ENCODE results near the gene ASTN1. TPM values are rescaled to one million over a fixed set of nuclear protein-coding genes. Genes with fewer than 3 reads are reported as not detected.

ASTN1 gene
- total RNA-seq, 3 donors from 2014 or later = 0.10 to 2.2 (median 0.14) TPM

DNA sequence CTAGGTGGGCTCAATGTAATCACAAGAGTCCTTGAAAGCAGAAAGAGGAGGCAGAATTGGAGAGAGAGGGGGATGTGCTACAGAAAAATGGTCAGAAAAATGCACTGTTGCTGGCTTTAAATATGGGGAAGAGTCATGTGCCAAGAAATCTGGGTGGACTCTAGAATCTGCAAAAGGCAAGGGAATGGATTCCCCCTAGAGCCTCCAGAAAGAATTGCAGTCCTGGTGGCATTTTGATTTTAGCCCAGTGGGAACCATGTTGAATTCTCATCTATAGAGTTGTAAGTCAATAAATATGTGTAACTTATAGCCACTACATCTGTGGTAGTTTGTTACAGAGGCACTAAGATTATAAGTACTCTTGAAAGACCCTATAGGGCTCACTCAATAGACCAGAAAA, 210.3 kb downstream of the ASTN1 start:
- intact Hi-C loops (cut with DNase I, micrococcal nuclease) = no loop called here
- Histone ChIP-seq H3K4me3 (no peak overlapping the region), H3K36me3 (ENCODE audit: low read depth) (no peaks in the 10 kb centered on the region), H3K9me3 (no peaks in the 10 kb centered on the region), H3K4me1 (ENCODE audit: low read depth) (no peaks in the 10 kb centered on the region)
- DNase-seq (no peak), ATAC-seq (no peak)
- TF ChIP-seq, protein P1, sequence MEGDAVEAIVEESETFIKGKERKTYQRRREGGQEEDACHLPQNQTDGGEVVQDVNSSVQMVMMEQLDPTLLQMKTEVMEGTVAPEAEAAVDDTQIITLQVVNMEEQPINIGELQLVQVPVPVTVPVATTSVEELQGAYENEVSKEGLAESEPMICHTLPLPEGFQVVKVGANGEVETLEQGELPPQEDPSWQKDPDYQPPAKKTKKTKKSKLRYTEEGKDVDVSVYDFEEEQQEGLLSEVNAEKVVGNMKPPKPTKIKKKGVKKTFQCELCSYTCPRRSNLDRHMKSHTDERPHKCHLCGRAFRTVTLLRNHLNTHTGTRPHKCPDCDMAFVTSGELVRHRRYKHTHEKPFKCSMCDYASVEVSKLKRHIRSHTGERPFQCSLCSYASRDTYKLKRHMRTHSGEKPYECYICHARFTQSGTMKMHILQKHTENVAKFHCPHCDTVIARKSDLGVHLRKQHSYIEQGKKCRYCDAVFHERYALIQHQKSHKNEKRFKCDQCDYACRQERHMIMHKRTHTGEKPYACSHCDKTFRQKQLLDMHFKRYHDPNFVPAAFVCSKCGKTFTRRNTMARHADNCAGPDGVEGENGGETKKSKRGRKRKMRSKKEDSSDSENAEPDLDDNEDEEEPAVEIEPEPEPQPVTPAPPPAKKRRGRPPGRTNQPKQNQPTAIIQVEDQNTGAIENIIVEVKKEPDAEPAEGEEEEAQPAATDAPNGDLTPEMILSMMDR (IDR thresholded peaks at IDR 0.05) = no peak

- no peak for ATAC-seq
- intact Hi-C loops (cut with DNase I, micrococcal nuclease) = no loop called here
- TF ChIP-seq, protein P1 (IDR thresholded peaks at IDR 0.05) = no peak
Observed at GRCh38 chr1:176950736-176951324, 213.7 kb downstream of the ASTN1 start.

DNA sequence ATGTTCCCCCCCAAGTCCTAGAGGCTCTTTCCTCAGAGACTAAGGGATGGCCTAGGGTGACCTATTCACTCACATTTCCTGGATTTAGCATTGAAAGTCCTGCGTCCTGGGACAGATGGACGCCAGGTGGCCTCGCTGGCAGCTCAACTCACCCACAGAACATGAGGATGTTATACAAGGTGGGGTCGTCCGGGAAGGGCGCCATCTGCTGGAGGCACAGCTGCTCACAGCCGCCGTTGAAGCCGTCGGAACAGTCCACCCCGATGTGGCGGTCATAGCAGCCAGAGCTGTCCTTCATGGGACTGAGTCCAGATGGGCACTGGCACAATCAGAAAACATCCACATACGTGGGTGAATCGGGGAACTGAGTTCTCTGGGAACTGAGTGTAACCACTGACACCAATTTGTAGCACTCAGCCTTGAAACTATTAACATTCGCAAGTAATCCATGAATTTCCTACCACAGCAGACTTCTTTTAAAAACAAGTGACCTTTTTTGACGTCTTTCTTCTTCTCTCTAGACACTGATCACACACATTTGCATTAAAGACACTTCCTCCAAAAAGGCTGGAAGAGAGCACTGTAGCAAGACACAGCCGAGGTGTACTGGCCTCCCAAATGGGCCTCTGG, 215.4 kb downstream of the ASTN1 start:
- H3K36me3 ChIP-seq (ENCODE audit: low read depth) = no peaks in the 10 kb centered on the region
- H3K4me3 ChIP-seq = no peak overlapping the region
- DNase-seq (peak in 2 of 3 donors; percentile 37 to 43), ATAC-seq (peak; percentile 60)
- no peaks in the 10 kb centered on the region for H3K4me1 ChIP-seq (ENCODE audit: low read depth)
- TF ChIP-seq, protein P1 (IDR thresholded peaks at IDR 0.05) = no peak
- no peaks in the 10 kb centered on the region for H3K9me3 ChIP-seq
- intact Hi-C loops (cut with DNase I, micrococcal nuclease) = no loop called here

More at GRCh38 chr1:176950736-176951324, 213.7 kb downstream of the ASTN1 start:
- no peaks in the 10 kb centered on the region for H3K9me3 ChIP-seq
- H3K36me3 ChIP-seq (ENCODE audit: low read depth) = no peaks in the 10 kb centered on the region
- H3K4me3 ChIP-seq = no peak overlapping the region
- H3K4me1 ChIP-seq (ENCODE audit: low read depth) = no peaks in the 10 kb centered on the region
- DNase-seq = no peak

DNA sequence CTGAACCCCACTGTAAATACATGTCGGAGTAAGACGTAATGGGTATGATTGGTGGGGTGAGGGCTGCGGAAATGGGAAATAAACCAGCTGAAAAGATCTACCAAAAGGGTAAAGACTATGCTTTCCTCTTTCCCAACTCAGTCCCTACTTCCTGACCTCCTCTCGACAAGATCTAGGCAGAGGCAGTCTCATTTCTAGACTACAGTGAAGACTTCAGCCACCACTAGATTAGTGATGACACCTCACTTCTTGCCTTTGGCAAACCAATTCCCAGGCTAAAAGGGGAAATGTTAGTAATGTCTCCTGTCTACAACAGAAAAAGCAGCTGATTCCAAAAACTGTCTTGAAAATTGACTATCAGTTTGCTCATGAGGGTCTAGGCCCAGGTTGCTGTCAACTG, 219.9 kb downstream of the ASTN1 start:
- no peak for ATAC-seq
- Histone ChIP-seq H3K4me3 (no peak overlapping the region), H3K4me1 (ENCODE audit: low read depth) (no peaks in the 10 kb centered on the region), H3K36me3 (ENCODE audit: low read depth) (no peaks in the 10 kb centered on the region), H3K9me3 (no peaks in the 10 kb centered on the region)
- intact Hi-C loops (cut with DNase I, micrococcal nuclease) = no loop called here
- no peak for DNase-seq
- TF ChIP-seq, protein P1 (IDR thresholded peaks at IDR 0.05) = no peak

GRCh38 chr1:176943783-176944182, 220.7 kb downstream of the ASTN1 start:
- H3K9me3 ChIP-seq = no peaks in the 10 kb centered on the region
- no peak overlapping the region for H3K4me3 ChIP-seq
- H3K4me1 ChIP-seq (ENCODE audit: low read depth) = no peaks in the 10 kb centered on the region
- intact Hi-C loops (cut with DNase I, micrococcal nuclease) = no loop called here
- TF ChIP-seq, protein P1 (IDR thresholded peaks at IDR 0.05) = no peak
- no peak for DNase-seq
- ATAC-seq = no peak
- H3K36me3 ChIP-seq (ENCODE audit: low read depth) = no peaks in the 10 kb centered on the region

Data from mucosa of descending colon (tissue), 3 donors.